Measurements from ENCODE around the gene NINJ2.

Gene NINJ2

GRCh38 chr12:614411-614970, 48.8 kb downstream of the NINJ2 start:
- no peak for DNase-seq (ENCODE audit: low read depth in 2 of 2)

GRCh38 chr12:613996-614395, 49.2 kb downstream of the NINJ2 start:
- no peak for DNase-seq (ENCODE audit: low read depth in 2 of 2)

- no peak for DNase-seq (ENCODE audit: low read depth in 2 of 2)
Observed at GRCh38 chr12:612886-613285, 50.4 kb downstream of the NINJ2 start.

DNA sequence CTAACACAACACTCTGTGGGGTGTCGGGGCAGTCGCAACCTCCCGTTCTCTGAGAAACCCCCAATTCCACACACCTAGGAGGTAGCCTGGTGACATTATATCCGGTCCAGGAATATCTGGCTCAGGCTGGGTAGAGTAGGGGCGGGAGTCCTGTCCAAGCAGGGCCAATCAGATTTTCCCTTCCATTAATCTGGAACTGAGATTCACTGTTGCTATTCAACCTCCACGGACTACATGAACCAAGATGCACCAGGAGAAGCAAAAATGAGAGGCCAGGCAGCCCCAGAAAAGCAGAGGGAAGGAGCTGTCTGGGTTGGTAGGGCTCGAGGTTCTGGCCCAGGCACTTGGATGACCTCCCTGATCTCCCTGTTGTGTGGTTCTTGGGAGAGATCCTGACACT, 51.0 kb downstream of the NINJ2 start:
- DNase-seq (ENCODE audit: low read depth in 2 of 2) = no peak

DNA sequence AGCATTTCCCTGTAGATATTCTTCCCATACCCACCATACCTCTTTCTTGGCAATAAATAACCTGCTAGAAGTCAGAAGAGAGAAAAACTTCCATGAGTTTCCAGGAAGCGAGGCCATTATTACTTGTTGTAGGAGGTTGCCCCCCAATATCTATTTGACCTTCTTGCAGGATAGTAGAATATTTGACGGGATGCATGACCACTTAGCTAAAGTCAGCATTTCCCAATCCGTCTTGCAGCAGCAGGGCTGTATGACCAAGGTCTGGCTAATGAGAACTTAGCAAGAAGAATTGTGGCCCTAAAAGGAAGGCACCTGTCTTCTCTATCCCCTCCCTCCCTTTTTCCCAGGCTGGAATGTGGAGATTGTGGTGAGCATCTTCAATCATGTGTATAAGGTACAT, 51.5 kb downstream of the NINJ2 start:
- no peak for DNase-seq (ENCODE audit: low read depth in 2 of 2)

DNA sequence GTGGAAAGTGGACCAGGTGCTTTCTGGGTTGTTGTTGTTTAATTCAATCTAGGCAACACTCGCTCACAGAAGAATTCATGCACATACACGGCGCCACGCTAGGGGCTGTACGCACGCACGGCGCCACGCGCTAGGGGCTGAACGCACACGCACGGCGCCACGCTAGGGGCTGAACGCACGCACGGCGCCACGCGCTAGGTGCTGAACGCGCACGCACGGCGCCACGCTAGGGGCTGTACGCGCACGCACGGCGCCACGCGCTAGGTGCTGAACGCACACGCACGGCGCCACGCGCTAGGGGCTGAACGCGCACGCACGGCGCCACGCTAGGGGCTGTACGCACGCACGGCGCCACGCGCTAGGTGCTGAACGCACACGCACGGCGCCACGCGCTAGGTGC, 54.3 kb downstream of the NINJ2 start:
- no peak for DNase-seq (ENCODE audit: low read depth in 2 of 2)

GRCh38 chr12:608413-608812, 54.8 kb downstream of the NINJ2 start:
- DNase-seq (ENCODE audit: low read depth in 2 of 2) = no peak

GRCh38 chr12:607541-608001, 55.7 kb downstream of the NINJ2 start:
- DNase-seq (ENCODE audit: low read depth in 2 of 2) = no peak

- DNase-seq (ENCODE audit: low read depth in 2 of 2) = no peak
Observed at GRCh38 chr12:604956-605355, 58.3 kb downstream of the NINJ2 start.

- no peak for DNase-seq (ENCODE audit: low read depth in 2 of 2)
Observed at GRCh38 chr12:602700-603068, 60.6 kb downstream of the NINJ2 start.

DNA sequence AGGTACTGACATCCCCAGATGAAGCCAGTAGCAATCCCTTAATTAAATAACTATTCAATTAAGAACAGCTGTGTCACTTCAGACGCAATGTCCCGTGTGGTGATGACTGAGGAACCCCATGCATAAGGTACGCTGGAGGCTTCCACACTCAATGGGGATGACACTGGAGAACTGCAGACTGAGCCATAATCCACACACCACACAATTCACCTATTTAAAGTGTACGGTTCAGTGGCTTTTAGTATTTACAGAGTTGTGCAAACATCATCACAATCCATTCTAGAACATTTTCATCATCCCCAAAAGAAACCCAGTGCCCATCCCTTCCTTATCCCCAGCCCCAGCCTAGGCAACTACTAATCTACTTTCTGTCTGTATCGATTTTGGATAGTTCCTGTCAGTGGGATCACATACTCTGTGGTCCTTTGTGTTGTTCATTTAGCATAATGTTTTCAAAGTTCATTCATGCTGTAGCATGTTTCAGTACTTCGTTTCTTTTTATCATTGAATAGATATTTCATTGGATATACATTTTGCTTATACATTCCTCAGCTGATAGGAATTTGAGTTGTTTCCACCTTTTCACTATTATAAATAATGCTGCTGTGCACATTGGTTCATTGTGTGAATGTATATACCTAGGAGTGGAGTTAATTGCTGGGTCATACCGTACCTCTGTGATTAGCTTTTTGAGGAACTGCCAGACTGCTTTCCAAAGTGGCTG, 61.1 kb downstream of the NINJ2 start:
- DNase-seq (ENCODE audit: low read depth in 2 of 2) = no peak

DNA sequence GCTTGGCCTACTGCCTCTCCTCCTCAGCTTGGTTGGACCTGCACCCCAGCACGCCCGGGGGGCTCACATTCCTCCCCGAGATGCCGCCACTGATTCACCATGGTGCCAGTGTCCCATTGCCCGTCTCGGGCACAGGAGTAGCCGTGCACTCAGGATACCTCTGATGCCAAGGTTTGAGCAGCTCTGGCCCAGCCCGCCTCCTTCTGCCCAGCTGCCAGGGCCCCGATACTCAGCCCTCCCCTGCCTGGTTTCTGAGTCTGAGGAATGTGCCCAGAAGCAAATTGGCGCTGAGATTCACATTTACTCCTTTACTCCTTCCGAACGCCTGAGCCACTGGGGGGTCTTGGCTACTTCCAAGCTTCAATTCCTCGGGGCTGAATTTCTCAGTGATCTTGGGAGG, 63.5 kb downstream of the NINJ2 start:
- no peak for DNase-seq (ENCODE audit: low read depth in 2 of 2)

- DNase-seq (ENCODE audit: low read depth in 2 of 2) = no peak
Observed at GRCh38 chr12:597926-598568, 65.2 kb downstream of the NINJ2 start.

- DNase-seq (ENCODE audit: low read depth in 2 of 2) = no peak
Observed at GRCh38 chr12:593396-594270, 69.6 kb downstream of the NINJ2 start.

DNA sequence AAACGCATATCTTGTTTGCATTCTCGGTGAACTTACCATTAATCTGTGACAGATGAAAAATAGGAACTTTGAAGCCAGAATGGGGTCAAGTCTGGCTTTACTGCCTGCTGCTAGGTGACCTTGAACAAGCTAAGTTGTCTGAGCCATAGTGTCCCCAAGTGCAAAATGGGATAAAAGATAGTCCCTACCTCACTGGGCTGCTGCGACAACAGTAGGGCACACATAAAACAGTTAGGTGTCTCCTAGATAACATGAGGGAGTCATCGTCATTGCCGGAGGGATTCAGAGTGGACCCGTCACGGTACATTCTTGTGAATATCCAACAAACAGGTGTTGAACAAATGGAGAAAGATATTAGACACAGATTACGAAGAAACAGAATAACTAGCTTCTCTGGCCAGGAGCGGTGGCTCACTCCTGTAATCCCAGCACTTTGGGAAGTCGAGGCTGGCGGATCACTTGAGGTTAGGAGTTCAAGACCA, 71.2 kb downstream of the NINJ2 start:
- no peak for DNase-seq (ENCODE audit: low read depth in 2 of 2)

DNA sequence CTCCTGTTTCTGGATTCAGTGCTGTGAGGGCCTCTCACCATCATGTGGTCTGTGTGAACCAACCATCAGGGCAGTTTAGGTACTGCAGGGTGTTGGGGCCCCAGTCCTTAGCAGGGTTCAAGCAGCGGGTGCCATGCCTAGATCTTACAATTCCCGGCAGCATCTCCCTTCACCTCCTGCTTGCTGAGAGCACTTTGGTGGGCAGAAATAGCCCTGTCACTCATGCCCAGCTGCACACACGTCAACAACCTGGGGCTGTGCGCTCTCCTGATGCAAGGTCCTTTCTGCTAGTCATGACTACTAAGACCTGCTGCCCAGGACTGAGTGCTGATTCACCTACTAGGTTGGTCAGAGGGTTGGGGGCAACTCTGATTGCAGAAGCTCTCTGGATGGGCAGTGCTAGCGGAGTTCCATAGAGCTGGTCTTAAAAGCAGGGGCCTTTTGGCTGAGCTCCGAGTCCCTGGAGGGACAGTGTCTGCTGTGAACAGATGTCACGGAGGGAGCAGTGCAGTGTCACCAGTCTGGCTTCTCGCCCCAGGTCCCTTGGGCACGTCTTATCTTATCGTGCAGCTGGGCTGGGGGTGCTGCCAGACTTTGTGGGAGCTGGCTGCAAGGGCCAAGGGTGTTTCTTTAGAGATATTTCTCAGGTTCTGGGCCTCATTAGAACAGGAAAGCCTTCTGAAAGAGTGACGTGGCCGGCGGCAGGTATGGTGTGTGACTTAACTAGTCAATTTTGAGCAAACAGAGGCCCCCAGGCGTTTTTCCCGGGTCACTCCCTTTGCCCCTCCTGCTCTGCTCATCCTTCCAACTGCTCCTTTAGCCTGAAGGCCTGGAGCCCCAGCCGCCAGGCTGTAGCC, 71.8 kb downstream of the NINJ2 start:
- DNase-seq (ENCODE audit: low read depth in 2 of 2) = no peak

DNA sequence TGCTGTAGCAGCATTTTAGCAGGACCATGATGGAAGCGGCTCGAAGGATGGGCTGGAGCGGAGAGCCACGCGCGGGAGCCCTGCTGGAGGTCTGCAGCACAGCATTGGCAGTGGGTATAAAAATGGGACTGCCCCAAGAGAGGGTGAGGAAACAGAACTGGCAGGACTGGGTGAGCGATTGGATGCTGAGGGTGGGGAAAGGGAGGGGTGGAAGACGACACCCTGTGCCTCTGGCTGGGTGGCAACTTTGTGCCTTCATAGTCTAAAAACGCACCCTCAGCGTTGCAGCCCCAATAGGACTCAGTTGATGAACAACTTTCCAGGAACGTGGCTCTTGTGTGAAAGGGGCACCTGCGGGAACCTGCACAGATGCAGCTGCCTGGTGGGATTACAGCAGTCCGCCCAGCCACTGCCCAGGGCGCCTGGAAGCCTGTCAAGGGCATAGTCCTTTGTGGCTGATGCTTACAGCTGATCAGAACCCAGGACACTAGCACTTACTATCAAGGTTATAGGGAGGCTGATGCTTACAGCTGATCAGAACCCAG, 73.0 kb downstream of the NINJ2 start:
- DNase-seq (ENCODE audit: low read depth in 2 of 2) = no peak

- no peak for DNase-seq (ENCODE audit: low read depth in 2 of 2)
Observed at GRCh38 chr12:588646-589045, 74.6 kb downstream of the NINJ2 start.

DNA sequence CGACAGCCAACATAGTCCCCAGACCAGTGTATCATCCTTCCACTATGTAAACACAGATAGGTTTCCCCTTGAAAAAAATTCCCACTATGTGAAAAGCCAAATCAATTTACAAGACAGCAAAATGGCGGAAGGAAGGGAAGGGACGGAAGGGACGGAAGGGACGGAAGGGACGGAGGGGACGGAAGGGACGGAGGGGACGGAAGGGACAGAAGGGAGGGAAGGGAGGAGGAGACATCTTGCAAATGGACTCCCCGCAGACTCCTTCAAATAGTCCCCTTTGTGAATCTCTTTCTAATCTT, 75.3 kb downstream of the NINJ2 start:
- DNase-seq (ENCODE audit: low read depth in 2 of 2) = no peak

GRCh38 chr12:587132-588023, 75.9 kb downstream of the NINJ2 start:
- DNase-seq (ENCODE audit: low read depth in 2 of 2) = no peak
